ENCODE measurements around the gene DSCAML1. TPM values are rescaled to one million over a fixed set of nuclear protein-coding genes. Genes with fewer than 3 reads are reported as not detected.

The DSCAML1 gene
- total RNA-seq, 2 experiments from 2014 or later = not detected

- H3K79me2 ChIP-seq (ENCODE audit: insufficient read depth, low read depth, low read length) = no peaks in the 10 kb centered on the region
- H3K4me1 ChIP-seq (ENCODE audit: insufficient read depth, low read length, poor library complexity, severe bottlenecking) = no peaks in the 10 kb centered on the region
- TF ChIP-seq CTCF (conservative IDR thresholded peaks at IDR 0.05; ENCODE audit: low read length) (no peak), EZH2phosphoT487 (IDR thresholded peaks at IDR 0.05; ENCODE audit: borderline replicate concordance, low read depth, low read length) (no peak)
- no peak for DNase-seq (ENCODE audit: low spot score)
- H3K4me3 ChIP-seq (ENCODE audit: low read depth, low read length, poor library complexity, severe bottlenecking) = no peak overlapping the region
- no peaks in the 10 kb centered on the region for H3K9me3 ChIP-seq (ENCODE audit: low read length)
- no peak overlapping the region for H2AFZ ChIP-seq (ENCODE audit: low read length)
- H3K27ac ChIP-seq (ENCODE audit: low read depth, low read length, poor library complexity, severe bottlenecking) = no peak overlapping the region
- H3K36me3 ChIP-seq (ENCODE audit: insufficient read depth, low read length) = no peaks in the 10 kb centered on the region
- no peak overlapping the region for H3K4me2 ChIP-seq (ENCODE audit: low read length)
- ChIA-PET CTCF (ENCODE audit: unreplicated experiment) (no interaction called here), POLR2A (no interaction called here)
- no TSS peak for BruUV-seq (replicated peaks)
- H3K9me2 ChIP-seq (ENCODE audit: insufficient read depth, low read length) = no peaks in the 10 kb centered on the region
- intact Hi-C loops (cut with micrococcal nuclease; ENCODE audit: unreplicated experiment) = no loop called here
- no peaks in the 10 kb centered on the region for H4K20me1 ChIP-seq (ENCODE audit: insufficient read depth, low read length)
Measured at GRCh38 chr11:117681438-117681837, 115.6 kb downstream of the DSCAML1 start.

- DNase-seq (ENCODE audit: low spot score) = no peak
- Histone ChIP-seq H2AFZ (ENCODE audit: low read length) (no peak overlapping the region), H3K36me3 (ENCODE audit: insufficient read depth, low read length) (no peaks in the 10 kb centered on the region), H3K27ac (ENCODE audit: low read depth, low read length, poor library complexity, severe bottlenecking) (no peak overlapping the region), H3K4me1 (ENCODE audit: insufficient read depth, low read length, poor library complexity, severe bottlenecking) (no peaks in the 10 kb centered on the region), H3K9me2 (ENCODE audit: insufficient read depth, low read length) (no peaks in the 10 kb centered on the region), H3K4me3 (ENCODE audit: low read depth, low read length, poor library complexity, severe bottlenecking) (no peak overlapping the region), H3K4me2 (ENCODE audit: low read length) (no peak overlapping the region), H3K79me2 (ENCODE audit: insufficient read depth, low read depth, low read length) (no peaks in the 10 kb centered on the region), H3K9me3 (ENCODE audit: low read length) (no peaks in the 10 kb centered on the region), H4K20me1 (ENCODE audit: insufficient read depth, low read length) (no peaks in the 10 kb centered on the region)
- BruUV-seq (replicated peaks) = no TSS peak
- no peak for TF ChIP-seq CTCF (conservative IDR thresholded peaks at IDR 0.05; ENCODE audit: low read length)
- no peak for TF ChIP-seq EZH2phosphoT487 (IDR thresholded peaks at IDR 0.05; ENCODE audit: borderline replicate concordance, low read depth, low read length)
- POLR2A ChIA-PET = interaction anchor here (0.6 kb wide), 1 partner anchor 16 kb away, joined by 4 read pairs; no protein-coding TSS in a partner anchor
- intact Hi-C loops (cut with micrococcal nuclease; ENCODE audit: unreplicated experiment) = no loop called here
- CTCF ChIA-PET (ENCODE audit: unreplicated experiment) = no interaction called here
Measured at GRCh38 chr11:117679461-117679860, 117.6 kb downstream of the DSCAML1 start.

- H3K4me2 ChIP-seq (ENCODE audit: low read length) = no peak overlapping the region
- ChIA-PET POLR2A (no interaction called here), CTCF (ENCODE audit: unreplicated experiment) (no interaction called here)
- no peaks in the 10 kb centered on the region for H3K79me2 ChIP-seq (ENCODE audit: insufficient read depth, low read depth, low read length)
- H2AFZ ChIP-seq (ENCODE audit: low read length) = no peak overlapping the region
- DNase-seq (ENCODE audit: low spot score) = no peak
- H4K20me1 ChIP-seq (ENCODE audit: insufficient read depth, low read length) = no peaks in the 10 kb centered on the region
- H3K36me3 ChIP-seq (ENCODE audit: insufficient read depth, low read length) = no peaks in the 10 kb centered on the region
- BruUV-seq (replicated peaks) = no TSS peak
- no peaks in the 10 kb centered on the region for H3K9me2 ChIP-seq (ENCODE audit: insufficient read depth, low read length)
- H3K4me1 ChIP-seq (ENCODE audit: insufficient read depth, low read length, poor library complexity, severe bottlenecking) = no peaks in the 10 kb centered on the region
- TF ChIP-seq EZH2phosphoT487 (IDR thresholded peaks at IDR 0.05; ENCODE audit: borderline replicate concordance, low read depth, low read length) (no peak), CTCF (conservative IDR thresholded peaks at IDR 0.05; ENCODE audit: low read length) (no peak)
- no peak overlapping the region for H3K27ac ChIP-seq (ENCODE audit: low read depth, low read length, poor library complexity, severe bottlenecking)
- intact Hi-C loops (cut with micrococcal nuclease; ENCODE audit: unreplicated experiment) = no loop called here
- H3K4me3 ChIP-seq (ENCODE audit: low read depth, low read length, poor library complexity, severe bottlenecking) = no peak overlapping the region
- no peaks in the 10 kb centered on the region for H3K9me3 ChIP-seq (ENCODE audit: low read length)
Measured at GRCh38 chr11:117678658-117679406, 118.2 kb downstream of the DSCAML1 start.

Measured in OCI-LY7 (cell line).